HG02588 (cell line): ENCODE measurements around the gene SMIM32.

Source experiments
- ATAC-seq: cut with Tn5 transposase; IDR thresholded peaks from one replicate; pipeline ENCODE4 v1.9.1; 2021; ENCODE audit warnings: mild to moderate bottlenecking, moderate library complexity; ENCODE audit not compliant: unreplicated experiment

The SMIM32 gene

GRCh38 chr5:136190091-136190720 is 2.8 kb downstream of the SMIM32 start:
- no peak for ATAC-seq

DNA sequence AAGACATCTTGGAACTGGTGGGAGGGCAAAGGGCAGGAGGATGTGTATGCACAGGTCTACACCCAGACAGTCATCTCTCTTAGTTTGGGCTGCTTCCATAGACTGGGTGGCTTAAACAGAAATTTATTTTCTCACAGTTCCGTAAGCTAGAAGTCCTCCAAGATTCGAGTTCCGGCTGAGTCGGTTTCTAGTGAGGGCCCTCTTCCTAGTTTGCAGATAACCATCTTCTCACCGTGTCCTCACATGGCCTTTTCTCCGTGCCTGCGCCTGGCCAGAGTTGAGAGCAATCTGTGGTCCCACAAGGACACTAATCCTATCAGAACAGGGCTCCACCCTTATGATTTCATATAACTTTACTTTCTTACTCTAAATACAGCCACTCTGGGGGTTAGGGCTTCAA is 4.1 kb downstream of the SMIM32 start:
- ATAC-seq, result no peak

DNA sequence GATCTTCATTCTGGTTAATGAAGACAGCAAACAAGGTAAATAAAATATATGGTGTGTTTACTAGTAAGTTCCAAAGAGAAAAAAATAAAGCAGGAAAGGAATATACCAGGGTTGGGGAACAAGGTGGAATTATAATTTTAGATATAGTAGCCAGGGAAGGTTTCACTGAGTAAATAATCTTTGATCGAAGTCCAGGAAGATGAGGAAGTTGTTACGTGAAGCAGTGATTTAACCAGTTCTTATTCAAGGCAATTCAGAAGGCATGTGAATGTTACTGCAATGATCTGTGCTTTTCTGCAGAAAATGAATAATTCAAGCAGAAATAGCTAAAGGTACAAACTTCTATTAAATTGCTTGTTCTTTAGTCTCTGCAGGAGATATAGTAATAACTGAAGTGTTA is 6.2 kb downstream of the SMIM32 start:
- no peak for ATAC-seq

- no peak for ATAC-seq
Measured at GRCh38 chr5:136185974-136186665, 6.8 kb downstream of the SMIM32 start.

DNA sequence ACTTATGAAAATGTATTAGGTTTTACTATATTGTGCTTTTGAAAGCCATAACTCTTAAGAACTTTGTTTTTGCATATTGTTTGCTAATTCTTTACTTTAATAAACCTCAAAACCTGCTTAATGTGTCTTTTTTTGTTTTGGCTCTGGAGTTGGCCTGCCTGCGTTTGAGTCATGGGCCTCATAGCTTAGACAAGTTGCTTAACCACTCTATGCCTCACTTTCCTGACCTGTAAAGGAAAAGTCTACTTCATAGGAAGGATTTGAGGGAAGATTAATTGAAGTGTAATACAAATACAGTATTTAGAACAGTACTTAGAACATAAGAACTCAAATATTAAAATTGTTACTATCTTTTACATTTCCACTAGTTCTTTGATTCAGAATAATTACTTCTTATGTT is 10.3 kb downstream of the SMIM32 start:
- ATAC-seq, result no peak

DNA sequence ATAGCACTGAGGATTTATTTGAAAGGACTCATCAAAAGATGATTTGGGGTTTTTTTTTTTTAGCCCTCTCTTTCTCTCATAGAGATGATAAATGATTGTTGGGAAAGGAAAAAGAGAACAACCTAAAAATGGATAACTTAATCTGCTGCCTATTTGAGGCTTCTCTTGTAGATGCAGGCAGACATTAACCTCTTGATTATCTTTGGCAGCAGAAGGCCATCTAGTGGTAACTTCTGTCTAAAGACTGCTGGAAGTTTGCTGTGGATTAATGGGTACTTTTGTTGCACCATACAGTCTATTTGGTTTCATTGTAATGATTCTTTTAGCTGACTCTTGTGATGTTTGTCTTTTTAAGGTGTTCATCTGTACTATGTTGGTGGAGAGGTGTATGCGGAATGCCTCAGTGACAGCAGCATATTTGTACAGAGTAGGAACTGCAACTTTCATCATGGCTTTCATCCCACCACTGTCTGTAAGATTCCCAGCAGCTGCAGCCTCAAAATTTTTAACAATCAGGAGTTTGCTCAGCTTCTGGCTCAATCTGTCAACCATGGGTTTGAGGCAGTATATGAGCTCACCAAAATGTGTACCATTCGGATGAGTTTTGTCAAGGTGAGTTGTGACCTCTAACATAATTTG is 18.8 kb downstream of the SMIM32 start:
- peak; percentile 57 for ATAC-seq

DNA sequence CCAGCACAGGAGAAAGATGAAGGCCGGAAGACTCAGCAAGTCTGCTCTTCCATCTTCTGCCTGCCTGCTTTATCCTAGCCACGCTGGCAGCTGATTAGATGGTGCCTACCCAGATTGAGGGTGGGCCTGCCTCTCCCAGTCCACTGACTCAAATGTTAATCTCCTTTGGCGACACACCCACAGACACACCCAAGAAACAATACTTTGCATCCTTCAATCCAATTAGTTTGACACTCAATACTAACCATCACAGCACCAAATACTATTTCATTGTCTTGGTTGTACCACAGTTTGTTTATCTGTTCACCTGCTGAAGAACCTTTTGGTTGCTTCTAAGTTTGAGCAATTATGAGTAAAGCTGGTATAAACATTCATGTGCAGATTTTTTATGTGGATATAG is 23.7 kb downstream of the SMIM32 start:
- ATAC-seq, result no peak

DNA sequence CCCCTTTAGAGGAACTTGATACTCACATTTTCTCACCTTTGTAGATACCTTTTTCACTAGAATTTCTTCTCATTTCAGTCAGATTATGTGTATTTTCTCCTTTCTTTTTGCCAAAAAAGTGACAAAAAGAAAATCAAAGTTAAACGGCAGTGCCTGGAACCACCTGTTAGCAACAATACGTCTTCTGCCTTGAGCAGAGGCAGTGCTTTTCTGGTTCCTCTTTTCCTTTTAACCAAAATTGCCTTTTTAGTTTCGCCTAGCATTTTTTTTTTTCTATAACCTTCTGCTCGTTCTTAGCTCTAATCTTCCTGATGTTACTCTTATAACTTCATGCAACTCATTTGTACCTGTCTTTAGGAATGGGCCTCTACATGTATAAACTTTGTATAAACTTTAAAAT is 26.1 kb downstream of the SMIM32 start:
- peak; percentile 58 for ATAC-seq

- peak; percentile 63 for ATAC-seq
Measured at GRCh38 chr5:136164226-136164625, 28.7 kb downstream of the SMIM32 start.

DNA sequence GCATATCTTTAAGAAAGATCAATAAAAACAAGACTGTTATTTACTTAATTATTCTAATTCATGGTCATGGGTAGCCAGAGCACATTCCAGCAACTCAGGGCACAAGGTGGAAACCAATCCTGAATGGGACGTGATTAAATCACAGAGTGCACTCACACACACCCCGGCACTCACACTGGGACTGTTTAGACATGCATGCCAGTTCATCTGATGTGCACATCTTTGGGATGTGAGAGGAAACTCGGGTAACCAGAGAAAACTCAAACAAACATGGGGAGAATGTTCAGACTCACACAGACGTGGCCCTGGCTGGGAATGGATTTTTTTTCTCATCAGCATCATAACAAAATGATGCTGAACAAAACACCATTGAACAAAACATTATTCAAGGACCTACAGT is 31.0 kb downstream of the SMIM32 start:
- ATAC-seq, result no peak

DNA sequence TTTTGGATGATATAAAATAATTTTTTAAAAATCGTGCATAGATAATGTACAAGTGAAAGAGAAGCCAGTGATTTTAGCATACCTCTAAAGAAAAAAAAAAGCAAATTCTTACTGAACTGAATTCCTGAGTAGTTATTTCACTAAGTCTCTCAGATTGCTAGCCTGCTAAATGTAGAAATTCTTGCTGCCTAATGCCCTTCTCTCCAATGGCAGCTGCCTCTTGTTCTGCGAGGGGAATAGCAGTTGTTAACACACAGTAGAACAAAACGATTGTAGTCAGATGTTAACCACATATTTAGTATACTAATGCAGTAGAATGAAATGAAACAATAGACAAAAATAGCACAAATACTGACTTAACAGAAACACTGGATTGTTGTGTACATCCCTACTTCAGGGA is 33.5 kb downstream of the SMIM32 start:
- ATAC-seq, result no peak

GRCh38 chr5:136157514-136157913 is 35.4 kb downstream of the SMIM32 start:
- no peak for ATAC-seq

DNA sequence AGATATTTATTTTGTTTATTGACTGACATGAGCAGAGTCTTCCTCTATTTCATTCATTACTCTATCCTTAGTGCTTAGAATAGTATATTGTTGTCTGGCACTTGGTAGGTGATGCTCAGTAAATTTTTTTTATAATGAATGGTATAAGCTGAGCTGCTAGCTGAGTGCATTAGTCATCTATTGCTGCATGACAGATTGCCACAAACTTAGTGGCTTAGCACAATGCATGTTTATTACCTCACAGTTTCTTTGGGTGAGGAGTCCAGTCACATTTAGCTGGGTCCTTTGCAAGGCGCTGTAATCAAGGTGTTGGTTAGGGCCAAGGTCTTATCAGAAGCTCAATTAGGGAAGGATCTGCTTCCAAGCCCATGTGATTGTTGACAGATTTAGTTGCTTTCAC is 37.2 kb downstream of the SMIM32 start:
- ATAC-seq, result no peak

- ATAC-seq, result no peak
Measured at GRCh38 chr5:136155078-136155477, 37.9 kb downstream of the SMIM32 start.

- ATAC-seq, result no peak
Measured at GRCh38 chr5:136153581-136154236, 39.3 kb downstream of the SMIM32 start.

DNA sequence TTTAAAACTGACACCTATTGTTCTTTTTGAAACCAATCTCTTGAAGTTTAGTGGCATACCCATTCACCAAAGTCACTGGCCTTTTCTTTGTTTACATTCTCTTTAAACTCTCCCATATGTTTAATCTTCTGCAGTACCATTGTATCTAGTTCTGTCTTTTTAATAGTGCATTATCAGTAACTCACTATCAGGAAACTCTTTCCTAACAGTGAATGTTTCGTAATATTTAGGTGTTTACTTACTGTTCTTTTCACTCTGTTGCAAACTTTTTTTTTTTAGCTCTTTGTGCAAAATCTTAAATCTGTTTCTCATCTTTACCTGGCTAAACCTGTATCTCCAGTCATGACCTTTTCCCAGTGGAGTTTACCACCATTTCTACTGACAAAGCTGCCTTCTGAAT is 43.1 kb downstream of the SMIM32 start:
- no peak for ATAC-seq

GRCh38 chr5:136147632-136148031 is 45.3 kb downstream of the SMIM32 start:
- no peak for ATAC-seq

DNA sequence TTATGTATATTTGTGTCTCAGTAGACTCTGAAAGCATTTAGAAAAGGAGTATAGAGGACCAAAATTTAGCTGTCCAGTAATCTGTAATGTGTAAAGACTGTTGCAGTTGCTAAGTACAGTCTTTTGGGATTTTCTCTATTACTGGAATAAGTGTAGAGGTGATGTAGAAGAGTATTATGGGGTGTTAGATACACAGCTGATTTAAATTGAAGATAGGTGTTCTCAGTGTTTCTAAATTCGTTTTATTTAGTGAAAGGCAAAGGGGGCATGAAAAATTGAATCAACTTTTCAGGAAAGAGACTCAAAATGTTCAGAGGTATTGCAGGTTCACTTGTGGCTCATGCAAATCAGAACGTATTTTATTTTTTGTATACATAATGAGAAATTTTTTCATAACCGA is 46.8 kb downstream of the SMIM32 start:
- no peak for ATAC-seq

- ATAC-seq, result peak; percentile 50
Measured at GRCh38 chr5:136145030-136145429, 47.9 kb downstream of the SMIM32 start.

- no peak for ATAC-seq
Measured at GRCh38 chr5:136143763-136144162, 49.2 kb downstream of the SMIM32 start.

- no peak for ATAC-seq
Measured at GRCh38 chr5:136143312-136143711, 49.6 kb downstream of the SMIM32 start.

GRCh38 chr5:136141561-136141960 is 51.4 kb downstream of the SMIM32 start:
- ATAC-seq, result peak; percentile 72
